Effector CD8-positive, alpha-beta T cell (primary cell): Measurements from ENCODE around the gene WDR76.
A peak's percentile ranks its signal among the peaks of the same experiment; 100 is the strongest.
"Not testable (repeated sequence)": the region's sequence is repeated elsewhere in the genome, so short reads cannot be mapped to it uniquely, and the experiment has no call there.

Source experiments
- DNase-seq: peaks from one replicate; lab custom pipeline; 2025; lab: John Stamatoyannopoulos, UW
- total RNA-seq, 4 experiments: gene quantifications; one replicate each; lab custom pipeline; 2026; lab: John Stamatoyannopoulos, UW

Gene WDR76
- total RNA-seq, result 22.1 to 30.7 (median 27.9) reads per million in 4 experiments

DNA sequence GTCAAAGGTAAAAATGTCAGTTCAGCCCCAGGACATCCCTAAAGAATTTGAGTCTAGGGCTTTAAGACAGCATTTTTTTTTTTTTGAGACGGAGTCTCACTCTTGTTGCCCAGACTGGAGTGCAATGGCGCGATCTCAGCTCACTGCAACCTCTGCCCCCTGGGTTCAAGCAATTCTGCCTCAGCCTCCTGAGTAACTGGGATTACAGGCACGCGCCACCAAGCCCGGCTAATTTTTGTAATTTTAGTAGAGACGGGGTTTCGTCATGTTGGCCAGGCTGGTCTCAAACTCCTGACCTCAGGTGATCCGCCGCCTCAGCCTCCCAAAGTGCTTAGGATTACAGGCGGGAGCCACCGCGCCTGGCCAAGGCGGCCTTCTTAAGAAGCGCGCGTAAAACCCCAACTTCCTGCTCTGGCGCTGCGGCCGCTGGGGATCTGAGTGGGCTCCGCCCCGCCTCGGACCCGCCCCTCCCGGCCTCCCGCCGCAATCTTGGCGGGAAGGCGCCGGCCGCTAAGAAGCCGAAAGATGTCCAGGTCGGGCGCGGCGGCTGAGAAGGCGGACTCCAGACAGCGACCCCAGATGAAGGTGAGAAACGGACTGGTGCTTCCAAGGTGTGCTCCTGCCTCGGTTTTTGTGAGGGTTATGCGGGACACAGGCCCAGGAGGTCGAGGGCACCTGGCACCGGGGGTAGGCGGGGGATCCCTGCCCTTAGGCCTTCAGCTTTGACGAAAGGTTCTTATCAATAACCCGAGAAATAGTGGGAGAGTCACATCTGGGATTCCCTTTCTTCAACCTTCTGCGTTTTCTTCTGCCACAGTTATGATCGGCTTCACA, at the start of gene WDR76:
WDR76 (plus strand) TSS at position 495 of the 834 bp plus-strand sequence; CDS start at position 526, 31 bp downstream.
- DNase-seq, result peak; percentile 44

DNA sequence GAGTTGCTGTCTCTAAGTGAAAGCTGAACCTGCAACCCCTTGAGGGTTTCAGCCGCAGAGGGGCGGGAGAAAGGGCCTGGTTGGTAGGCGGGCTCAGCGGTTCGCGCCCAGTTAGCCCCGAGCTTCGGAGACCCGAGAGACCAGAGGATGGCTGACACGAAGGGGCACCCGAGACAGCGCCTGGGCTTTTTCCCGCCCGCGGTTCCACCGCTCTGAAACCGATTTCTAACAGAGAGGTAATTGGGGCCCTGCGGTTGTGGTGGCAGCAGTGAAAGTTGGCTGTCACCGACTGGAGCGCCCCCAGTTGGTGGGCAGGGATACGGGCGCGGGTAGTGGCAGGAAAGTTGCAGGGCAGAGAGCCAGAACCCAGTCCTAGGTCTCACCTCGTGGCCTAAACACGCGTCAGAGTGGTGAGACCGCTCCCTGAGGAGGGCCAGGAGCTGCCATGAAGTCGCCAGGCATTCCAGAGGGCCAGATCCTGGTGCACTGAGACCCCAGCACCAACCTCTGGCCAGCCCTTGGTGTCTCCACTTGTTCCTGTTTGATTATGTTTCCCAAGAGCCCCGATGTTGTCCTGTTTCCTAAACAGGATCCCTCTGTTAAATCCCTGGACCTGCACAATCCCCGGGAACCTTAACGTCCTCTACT, 49.4 kb upstream of the WDR76 start:
- peak; percentile 67 for DNase-seq

DNA sequence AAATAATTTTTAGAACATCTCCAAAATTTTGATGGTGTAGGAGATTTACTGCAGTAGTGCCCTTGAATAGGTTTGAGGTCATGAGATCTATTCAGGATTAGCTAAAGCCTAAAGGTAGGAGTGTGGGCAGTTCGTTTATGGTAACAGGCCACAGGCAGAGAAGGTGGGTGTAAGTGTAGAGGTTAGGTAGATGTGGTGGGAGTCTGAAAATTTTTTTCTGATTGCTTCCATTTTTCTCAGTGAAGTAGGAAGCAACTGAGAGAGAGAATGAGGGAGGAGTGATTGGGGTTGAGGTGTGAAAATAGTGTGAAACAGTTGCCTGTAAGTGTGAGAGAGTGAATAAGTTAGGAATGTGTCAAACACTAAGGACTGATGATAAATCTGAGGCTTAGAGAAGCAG, 47.8 kb upstream of the WDR76 start:
- DNase-seq, result no peak

DNA sequence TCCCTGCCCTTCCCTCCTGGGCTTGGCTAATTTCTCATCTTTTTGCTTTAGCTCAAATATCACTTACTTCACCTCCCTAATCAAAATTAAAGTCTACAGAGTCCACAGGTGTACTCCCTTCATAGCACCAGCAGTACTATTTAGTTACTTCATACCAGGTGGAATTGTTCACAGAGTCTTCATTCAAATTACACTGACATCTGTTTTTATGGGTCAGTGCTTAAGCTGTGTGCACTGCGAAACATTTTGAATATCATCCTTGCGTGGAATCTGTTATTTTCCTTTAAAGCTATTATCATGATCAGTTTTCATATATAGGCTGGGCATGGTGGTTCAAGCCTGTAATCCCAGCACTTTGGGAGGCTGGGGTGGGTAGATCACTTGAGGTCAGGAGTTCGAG, 37.4 kb upstream of the WDR76 start:
- DNase-seq, result no peak

DNA sequence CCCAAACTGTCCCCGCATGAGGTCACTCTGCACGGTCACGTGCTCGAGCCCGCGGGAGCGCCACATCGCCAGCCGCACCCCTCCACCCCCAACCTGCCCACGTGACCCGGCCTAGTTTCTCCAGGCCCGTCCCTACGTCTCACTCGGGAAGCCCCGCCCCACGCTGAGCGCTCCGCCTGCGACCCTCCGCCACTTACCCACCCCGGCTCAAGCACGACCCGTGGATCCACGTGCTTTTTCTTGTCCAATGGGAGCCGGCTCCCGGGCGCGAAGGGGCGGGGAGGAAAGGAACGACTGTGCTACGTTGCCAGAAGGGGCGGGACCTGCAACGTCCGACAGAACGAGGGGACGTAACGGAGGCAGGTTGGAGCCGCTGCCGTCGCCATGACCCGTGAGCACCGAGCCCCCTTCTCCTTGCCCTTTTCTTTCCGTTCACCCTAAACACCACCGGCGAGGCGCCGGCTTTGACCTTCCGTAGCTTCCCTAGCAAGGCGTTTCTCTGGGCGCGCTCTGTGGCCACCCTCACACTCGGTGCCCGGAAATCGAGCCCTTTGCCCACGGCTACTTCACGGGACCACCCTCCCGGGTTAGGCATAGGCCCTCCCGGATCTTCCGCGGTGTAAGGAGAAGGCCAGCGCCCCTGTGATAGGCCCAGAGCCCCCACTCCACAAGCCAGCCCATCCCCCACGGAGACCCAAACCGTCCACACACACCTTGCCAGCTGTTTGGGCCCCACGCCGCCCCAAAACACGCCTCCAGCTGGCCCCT, 34.6 kb upstream of the WDR76 start, which contains the start of gene SERF2:
SERF2 (plus strand) TSS at position 328 of the 768 bp plus-strand sequence; CDS start at position 385, 57 bp downstream.
- DNase-seq, result peak; percentile 100

DNA sequence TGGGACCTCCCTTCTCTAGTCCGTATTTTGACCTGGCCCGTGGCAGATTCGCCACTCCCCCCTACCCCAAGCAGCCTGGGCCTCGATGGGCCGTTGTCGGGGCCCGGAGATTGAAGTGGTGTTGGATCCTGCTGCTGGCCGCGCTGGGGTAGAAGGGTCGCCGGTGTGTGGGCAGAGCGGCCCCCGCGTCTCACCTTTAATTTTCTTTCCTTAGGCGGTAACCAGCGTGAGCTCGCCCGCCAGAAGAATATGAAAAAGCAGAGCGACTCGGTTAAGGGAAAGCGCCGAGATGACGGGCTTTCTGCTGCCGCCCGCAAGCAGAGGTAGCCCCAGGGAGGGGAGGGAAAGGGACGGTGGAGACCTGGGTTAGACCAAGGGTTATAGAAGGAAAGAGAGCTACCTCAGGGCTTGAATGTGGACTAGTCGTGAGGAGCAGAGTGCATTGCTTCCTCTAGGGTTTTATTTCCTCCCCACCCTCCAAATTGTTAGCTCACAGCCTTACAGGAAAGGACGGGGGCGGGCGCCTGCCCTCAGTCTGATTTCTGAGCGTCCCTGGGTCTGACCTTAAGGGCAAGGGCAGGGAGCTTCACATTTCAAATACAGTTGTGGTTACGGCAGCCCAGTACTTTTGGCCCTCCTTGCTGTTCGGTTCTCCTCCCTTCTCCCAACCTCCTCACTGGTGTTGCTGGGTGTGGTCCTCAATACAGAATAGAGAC, 33.9 kb upstream of the WDR76 start:
- DNase-seq, result no peak

DNA sequence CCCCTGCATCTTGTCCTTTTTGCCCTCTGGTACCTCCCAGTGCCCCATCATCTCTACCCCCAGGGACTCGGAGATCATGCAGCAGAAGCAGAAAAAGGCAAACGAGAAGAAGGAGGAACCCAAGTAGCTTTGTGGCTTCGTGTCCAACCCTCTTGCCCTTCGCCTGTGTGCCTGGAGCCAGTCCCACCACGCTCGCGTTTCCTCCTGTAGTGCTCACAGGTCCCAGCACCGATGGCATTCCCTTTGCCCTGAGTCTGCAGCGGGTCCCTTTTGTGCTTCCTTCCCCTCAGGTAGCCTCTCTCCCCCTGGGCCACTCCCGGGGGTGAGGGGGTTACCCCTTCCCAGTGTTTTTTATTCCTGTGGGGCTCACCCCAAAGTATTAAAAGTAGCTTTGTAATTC, 33.2 kb upstream of the WDR76 start:
- DNase-seq, result no peak

DNA sequence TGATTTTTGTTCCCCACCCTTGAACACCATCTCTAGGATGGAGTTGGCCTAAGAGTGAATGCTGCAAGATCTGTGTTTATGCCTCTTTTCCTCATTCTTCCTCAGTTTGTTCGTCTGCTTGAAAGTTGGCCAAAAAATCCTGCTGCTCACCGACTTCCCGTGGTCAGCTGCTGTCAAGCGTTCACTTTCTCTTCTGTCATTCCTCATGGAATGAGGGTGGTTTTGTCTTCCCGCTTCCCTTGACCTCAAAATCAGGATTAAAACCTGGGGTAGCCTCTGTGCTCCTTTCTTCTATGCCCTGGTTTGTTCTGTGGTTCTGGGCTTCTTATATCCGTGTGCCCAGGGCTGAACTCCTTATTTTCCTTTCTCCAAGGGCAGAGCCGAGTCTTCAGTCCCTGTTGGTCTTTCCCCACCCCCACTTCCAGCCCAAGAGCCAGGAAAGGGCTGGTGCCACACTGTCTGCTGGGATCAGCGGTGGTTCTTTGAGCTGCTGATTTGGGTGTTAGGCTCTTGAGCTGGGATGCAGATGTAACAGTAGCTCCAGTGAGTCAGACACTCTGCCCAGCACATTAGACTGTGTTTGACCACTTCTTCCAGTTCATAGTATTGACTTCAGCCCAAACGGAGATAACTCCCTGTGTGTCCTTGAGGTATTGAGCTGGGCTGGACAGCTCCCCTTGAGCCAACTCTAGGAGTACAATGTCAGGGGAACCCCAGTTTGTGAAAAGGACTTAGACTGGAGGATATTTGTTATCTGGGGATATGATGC, 32.3 kb upstream of the WDR76 start:
- no peak for DNase-seq

DNA sequence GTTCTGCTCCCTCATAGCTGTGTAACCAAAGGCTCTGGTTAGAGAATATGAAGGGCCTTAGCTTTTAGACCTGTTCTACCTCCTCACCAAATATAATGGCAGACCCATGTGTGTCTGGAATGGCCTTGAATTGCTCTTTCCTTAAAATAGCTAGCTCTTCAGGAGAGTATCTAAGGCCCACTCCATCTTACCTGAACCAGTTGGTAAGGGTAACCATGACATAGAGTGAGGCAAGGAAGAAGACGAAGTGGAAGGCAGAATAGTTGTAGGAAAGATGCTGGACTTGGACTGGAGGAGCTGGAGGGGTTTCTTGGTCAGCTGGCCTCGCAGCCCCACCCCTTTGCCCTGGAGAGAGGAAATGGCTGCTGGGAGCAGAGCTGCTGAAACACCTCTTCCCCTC, 31.6 kb upstream of the WDR76 start:
- DNase-seq, result no peak

DNA sequence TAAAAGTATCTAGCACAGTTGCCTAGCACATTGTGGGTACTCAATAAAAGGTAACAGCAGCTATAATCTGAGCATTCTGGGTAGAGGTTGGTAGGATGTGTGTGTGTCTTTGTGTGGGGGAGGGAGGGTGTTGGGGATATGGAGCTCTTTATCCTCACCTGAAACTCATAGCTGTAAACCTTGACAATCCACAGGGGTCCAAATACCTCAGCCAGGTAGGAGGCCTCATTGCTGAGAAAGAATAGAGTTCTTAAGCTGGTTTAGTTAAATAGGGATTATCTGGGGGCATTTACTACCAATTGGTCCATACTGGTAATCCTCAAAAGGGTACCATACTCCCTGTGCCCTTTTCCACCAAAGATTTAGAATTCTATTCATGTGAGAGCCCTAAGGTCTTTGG, 30.8 kb upstream of the WDR76 start:
- no peak for DNase-seq

DNA sequence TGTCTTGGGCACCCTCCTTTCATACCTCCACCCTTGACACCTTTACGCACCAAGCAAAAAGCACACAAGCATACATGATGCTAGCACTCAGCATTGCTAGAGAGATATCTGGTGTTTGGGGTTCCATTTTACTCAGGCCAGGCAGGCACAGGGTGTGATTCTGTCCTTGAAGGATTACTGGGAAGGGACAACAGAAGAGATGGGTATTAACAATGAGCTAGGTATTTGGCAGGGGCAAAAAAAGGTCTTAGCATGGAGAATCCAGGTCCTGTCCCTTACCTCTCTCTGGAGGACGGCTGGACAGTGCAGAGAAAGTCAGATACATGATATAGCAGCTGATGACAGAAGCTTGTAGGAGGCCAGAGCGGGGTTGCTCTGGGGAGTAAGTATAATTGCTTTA, 30.2 kb upstream of the WDR76 start:
- DNase-seq, result no peak

DNA sequence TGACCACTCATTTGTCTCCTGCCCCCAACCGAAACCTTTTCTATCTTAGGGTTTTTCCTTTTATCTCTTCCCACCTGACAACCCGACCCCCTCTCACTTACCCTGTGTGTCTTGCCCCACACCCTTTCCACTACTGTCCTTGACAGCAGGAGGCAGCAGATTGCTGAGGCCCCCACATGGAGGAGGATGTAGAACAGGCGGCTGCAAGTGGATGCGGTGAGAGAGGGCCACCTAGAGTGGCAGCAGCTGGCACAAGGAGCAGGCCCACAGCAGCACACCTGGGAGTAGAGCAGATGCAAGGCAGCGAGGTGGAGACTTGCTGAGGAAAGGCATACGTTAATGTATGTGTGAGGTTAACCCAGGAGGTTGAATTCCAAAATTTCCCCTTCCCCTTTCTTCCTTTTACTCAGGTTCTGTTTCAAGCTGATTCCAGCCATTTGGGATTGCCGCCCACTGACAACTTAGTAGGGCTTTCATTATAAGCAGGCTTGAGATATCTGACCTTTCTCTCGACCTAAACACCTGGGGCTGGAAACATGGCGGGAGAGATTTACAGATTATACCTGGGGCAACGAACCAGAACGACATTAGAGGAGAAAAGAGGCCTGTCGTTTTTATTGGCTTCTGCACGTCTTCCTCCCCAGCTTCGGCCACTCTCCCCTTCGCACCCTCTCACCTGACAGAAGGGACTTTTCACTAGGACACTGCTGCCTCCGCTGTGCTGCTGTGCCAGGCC, 27.4 kb upstream of the WDR76 start:
- no peak for DNase-seq

DNA sequence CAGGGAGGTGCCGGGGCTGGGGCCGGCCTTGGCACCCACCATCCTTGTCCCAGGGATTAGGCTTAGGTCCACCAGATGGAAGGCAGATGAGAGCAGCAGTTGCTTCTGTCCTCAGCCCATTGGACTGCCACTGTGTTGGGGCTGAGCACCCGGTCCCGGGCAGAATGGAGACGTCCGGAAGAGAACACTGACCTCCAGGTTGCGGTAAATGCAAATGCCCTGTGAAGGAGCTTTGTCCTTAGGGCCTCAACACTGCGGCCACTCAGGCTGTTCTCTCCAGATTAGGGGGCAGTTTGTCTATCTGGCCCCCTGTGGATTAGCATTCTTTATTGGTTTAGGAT, 26.9 kb upstream of the WDR76 start, which contains the start of gene SERINC4:
SERINC4 (minus strand) TSS at position 276 of the 341 bp plus-strand sequence; CDS start at position 42, 234 bp downstream.
- no peak for DNase-seq

DNA sequence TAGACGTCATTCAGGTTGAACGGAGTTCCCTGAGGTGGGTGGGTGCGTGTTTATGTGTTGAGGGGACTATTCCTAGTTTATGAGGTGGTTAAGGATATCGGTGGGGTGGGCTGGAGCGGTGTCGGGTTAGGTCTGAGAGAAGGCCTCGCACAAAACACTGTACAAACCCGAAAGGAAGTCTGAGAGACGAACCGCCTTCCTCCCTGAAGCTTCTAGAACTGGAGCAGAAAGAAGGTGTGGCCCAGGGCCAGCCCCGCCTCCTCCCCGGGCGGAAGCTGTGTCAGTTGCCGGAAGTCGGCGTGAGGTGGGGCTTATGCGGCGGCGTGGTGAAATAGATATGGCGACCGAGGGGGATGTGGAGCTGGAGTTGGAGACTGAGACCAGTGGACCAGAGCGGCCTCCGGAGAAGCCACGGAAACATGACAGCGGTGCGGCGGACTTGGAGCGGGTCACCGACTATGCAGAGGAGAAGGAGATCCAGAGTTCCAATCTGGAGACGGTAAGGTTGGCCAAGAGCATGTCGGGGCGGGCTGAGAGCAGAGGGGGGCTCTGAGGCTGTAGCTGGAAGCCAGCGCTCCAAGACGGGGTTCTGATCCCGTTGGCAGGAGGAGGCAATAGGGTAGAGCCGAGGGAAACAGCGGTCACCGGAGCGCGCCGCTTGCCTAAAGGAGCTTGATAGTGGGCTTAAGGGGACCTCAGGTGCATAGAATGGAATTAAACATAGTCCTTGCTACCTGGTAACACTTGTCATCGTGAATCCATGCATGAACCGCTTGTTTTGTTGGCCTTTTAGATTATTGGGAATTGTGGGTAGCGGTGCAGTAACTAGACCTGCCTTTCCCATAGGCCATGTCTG, 26.3 kb upstream of the WDR76 start, which contains the start of gene HYPK:
HYPK (plus strand) TSS at position 314 of the 856 bp plus-strand sequence; CDS start at position 338, 24 bp downstream.
- DNase-seq, result peak; percentile 79

DNA sequence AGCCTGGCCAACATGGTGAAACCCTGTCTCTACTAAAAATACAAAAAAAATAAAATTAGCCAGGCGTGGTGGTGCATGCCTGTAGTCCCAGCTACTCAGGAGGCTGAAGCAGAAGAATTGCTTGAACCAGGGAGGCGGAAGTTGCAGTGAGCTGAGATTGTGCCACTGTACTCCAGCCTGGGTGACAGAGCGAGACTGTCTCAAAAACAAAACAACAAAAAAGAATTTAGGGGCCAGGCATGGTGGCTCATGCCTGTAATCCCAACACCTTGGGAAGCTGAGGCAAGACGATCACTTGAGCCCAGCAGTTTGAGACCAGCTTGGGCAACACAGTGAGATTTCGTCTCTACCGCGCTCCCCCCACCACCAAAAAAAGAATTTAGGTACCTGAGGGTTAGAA, 24.1 kb upstream of the WDR76 start:
- DNase-seq, result not testable (repeated sequence)

DNA sequence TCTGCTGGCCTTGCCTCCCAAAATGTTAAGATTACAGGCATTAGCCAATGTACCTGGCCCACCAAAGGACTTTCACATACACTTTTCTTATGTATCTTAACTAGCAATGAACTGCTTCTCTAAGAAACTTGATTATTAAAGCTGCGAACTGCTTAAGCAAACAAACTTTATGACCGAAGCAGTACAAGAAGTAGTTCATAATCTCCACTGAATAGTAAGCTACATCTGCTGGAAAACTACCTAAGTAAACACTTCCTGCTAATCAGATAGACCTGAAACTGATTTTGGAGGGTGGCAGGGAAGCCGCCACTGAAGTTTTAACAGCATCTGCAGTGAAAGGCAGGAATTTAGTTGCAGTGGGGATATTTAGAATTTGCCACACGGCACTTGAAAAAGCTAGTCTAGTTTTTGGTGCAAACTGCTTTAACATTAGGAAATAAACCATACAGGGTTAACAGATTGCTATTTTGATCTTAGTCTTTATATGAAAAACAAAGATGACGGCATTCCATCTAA, 18.3 kb upstream of the WDR76 start:
- no peak for DNase-seq

DNA sequence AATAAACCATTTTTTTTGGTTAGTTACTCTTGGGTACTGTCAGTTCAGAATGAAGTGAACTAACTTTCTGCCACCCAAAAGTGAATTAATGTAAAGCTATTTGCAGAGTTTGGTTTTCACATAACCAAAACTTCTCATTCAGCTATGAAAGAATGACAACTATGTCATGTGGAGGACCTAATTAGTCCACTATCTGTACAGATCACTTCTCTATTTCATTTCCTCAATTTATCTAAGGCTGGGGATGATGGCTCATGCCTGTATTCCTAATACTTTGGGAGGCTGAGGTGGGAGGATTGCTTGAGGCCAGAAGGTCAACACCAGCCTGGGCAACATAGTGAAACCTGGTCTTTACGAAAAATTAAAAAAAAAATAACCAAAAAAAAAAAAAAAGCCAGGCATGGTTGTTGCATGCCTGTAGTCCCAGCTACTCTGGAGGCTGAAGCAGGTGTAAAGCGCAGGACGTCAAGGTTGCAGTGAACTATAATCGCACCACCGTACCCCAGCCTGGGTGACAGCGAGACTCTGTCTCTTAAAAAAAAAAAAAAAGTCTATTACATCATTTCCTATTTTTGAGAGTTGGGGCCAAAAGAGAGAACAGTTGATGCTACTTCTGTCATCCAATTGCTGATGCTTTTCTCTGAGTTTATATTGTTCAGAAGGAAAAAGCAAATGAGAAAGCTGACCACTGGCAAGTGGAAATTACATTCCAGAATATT, 17.7 kb upstream of the WDR76 start:
- DNase-seq, result no peak

DNA sequence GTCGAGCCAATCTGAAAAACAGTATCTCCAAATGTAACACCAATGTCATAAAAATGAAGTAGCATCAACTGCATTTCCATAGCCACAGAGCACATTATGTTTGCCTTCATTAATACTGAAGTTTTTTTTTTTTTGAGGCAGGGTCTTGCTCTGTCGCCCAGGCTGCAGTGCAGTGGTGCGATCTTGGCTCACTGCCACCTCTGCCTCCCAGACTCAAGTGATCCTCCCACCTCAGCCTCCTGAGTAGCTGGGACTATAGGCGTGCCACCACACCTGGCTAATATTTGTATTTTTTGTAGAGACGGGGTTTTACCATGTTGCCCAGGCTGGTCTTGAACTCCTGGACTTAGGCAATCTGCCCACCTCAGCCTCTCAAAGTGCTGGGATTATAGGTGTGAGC, 11.7 kb upstream of the WDR76 start:
- not testable (repeated sequence) for DNase-seq
